Measurements from ENCODE around the gene CIB2.

Gene CIB2

DNA sequence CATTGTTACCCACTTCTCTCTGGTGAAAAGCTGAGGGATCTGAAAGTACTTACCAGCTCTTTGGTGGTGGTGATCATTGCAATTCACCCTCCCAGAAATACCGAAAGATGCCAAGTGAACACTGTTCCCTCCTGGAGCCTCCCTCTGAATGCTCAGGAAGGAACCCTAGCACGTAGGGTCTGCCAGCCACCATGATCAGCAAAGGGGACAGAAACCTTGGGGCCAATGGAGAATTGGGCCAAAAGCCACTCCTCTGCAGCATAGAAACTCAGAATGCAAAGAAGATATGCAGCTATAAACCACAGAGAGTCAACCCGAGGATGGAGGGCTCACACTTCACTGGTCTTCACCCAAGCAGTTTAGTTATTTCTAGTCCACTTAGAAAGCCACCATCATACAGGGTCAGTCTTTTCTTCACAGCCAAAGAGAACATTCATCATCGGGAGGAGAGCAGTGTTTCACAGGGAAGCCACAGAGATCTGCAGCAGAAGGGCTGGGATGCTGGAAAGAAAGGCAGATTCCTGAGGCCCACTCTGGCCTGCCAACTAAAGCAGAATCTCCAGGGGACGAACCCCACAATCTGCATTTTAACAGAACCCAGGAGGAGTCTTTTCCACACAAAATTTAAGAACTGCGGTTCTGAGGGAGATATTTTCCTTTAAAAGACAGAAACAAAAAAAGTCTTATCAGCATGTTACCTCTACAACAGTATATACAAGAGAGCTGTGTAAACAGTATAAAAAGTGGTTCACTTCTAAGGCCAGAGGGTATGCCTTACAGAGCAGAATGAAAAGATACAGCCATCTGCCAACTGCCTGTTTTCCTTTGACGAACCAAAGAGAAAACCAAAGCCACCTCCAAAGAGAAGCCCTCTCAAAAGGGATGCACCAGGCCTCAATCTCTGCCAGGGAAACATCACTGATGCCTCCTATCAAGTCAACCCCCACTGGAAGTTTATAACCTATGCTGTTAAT is 65.0 kb downstream of the CIB2 start:
- no peak for DNase-seq (ENCODE audit: low read depth in 2 of 2)

DNA sequence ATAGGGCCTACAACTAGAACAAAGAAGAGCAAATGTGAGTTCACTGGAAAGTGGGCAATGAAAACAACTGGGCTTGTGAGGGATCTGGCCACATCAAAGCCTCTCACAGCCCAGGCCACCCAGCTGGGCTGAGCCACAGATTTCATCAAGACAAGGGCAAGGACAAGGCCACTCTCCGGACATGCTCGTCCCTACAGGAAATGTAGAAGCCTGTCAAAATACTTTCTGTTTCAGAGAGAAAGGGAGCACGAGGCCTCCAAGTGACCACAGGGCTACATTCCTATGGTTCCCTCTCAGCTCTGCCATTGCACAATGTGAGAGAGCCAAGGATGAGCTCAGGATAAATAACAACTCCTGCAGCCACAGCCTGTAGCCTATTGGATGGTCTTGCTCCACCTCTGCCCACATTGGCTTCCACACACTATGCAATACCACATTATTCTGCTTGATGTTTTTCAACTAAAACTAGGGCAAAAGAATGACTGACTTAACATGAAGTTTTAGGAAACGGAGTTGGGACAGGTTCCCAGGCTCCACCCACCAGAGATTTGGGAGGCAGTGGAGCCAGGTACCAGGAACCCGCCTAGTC is 65.9 kb downstream of the CIB2 start:
- DNase-seq (ENCODE audit: low read depth in 2 of 2) = no peak

DNA sequence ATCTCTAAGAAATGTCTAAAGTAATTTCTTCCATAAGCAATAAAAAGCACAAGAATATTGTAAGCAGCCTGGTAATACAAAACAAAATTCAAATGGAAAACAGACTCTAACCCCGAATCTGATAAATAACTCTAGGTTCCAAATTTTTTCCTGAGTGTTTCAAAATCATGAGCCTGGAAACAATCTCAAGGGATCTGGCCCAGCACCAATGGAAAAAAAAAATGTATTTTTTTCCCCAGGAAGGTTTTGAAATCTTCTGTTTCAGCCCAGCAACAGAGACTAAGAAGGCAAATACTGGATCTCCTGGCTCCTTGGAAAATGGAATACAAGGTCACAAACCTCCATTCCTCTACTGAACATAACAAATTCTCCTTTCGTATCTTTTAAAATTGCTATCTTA is 66.7 kb downstream of the CIB2 start:
- DNase-seq (ENCODE audit: low read depth in 2 of 2) = no peak

DNA sequence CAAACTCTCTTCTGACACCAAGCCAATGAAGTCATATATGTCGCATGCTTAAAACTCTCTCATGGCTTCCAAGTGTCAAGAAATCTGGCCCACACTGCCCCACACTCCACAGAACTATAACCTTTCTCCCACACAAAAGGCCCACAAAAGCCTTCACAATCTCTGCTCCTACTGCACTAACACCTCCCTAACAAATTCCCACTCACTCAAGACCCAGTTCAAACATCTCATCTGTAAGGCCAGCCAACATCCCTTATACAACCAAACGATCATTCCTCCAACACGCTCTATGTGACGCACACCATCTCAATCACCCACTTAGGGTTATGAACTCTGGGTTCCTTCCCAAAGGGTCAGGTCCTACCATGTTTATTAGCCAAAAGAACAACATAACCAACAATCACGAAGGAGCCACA is 67.3 kb downstream of the CIB2 start:
- DNase-seq (ENCODE audit: low read depth in 2 of 2) = no peak

DNA sequence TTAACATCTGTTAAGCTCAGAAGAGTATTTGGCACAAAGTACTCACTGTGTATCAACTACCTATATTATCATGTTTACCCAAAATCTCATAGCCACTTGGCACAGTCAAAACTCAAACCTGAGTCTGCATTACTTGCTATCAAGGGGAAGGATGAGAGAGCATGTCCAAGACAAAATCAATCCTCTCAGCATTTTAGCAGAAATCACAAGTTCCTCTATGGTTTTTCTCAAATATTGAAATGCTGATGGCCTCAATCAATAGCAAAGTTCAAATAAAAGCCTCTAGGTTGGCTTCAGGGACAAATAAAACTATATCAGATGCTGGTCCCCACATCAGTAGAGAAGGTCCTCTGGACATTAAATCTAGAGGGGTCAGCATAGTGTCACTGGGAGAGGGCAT is 68.0 kb downstream of the CIB2 start:
- DNase-seq (ENCODE audit: low read depth in 2 of 2) = no peak

DNA sequence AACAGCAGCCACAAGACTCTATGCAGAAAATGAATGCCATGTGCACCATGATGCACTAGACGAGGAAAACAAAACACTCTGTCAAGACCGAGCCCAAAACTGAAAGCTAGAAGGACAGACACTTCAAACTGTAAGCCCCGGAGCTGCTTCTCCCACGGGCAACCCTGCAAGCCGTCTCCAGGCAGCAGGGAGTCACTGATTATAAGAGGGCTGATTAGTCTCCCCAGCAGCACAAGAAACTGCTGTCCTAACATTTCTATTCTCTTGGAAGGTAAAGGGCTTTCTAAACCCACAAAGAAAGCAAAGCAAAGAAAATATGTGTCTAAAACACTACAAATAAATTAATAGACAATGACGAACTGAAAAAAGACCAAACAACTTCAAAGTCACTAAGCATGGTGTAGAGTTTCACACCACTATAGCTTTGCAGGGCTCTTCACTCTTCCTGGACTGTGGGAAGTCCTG is 69.2 kb downstream of the CIB2 start:
- no peak for DNase-seq (ENCODE audit: low read depth in 2 of 2)

DNA sequence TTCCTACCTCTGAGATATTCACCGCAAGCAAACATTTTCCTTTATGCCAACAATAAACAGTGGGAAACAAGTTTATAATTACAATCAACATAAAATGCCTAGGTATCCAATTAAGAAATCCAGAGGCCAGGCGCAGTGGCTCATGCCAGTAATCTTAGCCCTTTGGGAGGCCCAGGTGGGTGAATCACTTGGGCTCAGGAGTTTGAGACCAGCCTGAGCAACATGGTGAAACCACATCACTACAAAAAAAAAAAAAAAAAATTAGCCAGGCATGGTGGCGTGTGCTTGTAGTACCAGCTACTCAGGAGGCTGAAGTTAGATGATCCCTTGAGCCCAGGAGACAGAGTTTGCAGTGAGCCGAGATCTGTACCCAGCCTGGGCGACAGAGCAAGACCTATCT is 71.0 kb downstream of the CIB2 start:
- no peak for DNase-seq (ENCODE audit: low read depth in 2 of 2)

DNA sequence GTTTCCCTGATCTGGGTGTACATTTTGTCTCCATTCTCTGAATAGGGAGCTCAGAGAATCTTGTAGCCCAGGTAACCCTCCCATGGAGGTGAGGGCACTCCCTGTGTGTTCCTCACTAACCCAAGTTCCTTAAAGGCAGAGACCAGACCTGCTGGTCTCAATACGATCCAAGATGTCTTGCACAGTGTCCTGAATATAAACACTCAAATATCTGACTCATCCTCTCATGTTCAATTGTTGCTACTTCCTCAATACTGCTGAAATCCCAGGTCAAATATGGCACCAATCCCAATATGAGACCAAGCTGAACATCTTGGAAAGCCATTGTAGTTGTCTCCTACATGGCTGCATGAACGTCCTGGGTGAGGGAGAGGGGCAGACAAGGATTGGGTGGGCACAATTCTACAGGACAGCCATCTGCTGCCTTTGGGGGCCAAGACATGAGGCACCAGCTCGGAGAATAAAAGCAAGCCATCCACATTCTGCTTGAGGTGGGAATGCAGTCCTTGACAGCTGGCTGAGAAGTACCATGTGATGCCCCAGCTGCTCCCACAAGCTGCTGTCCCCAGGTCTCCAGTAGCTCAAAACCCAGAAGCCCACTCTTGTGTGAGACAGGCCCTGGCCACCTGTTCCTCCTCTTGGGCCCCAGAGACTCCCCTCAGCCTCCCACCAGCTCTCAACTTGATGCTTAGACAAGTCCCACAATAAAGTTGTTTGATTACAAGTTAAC is 72.0 kb downstream of the CIB2 start:
- DNase-seq (ENCODE audit: low read depth in 2 of 2) = no peak

DNA sequence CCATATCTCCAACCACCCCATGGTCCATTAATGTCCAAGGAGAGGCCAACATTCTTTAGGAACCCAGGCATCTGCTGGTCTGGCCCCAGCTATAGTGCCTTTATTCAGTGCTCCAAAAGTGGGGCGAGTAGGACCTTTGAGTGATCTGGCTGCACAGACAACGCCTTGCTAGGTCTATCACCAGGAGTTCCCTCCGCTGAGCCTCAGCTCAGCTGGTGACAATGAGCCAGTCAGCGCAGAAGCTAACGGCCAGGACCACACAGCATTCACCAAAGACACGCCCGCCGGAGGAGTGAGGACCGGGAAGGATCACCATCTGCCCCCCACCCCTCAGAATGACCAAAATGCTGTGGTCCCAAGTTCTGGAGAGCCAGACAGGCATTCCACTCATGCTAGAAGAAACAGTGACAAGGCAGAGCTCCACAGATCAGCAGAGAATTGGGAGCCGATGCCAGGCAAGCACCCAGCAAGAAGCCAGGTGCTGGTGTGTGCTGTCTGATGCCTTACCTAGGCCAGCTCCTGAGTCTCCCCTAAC is 72.8 kb downstream of the CIB2 start:
- no peak for DNase-seq (ENCODE audit: low read depth in 2 of 2)

DNA sequence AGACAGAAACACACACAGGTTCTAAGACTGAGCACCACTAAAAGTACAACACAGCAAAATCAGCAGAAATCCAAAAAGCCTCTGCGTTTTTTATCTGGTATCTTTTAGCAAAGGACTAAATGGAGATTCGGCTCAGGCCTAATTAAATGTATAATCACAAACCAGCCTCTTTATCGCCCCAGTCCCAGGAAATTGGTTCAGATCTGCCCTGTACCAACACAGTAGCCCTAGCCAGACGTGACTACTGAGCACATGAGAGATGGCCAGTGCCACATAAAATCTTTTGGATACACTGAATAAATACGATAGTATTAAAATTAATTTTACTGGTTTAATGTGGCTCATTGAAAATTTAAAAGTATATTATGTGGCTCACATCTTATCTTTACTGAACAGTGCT is 73.4 kb downstream of the CIB2 start:
- no peak for DNase-seq (ENCODE audit: low read depth in 2 of 2)

DNA sequence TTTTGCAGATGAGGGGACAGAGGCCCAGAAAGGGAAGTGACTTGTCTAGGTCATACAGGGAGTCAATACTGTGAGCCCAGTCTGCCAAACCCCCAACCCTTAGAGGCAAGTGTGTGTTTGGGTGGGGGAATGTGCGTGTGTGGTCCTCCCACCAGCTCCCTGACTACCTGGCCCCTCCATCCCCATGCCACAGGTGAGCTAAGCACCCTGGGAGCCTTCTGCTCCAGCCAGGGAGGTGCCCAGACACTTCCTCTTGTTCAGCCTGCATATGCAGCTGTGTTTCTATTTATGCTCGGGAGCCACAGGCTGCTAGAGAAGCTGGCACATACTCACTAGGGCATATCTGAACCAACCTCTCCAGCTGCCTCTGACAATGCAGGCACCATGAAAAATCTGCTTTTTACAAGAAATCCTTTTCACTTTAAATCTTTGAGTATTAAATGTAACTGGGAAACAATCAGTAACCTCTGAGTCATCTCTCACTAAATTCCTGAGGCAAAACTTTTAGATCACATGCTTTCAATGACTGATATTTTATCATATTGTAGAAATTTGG is 74.5 kb downstream of the CIB2 start:
- DNase-seq (ENCODE audit: low read depth in 2 of 2) = no peak

DNA sequence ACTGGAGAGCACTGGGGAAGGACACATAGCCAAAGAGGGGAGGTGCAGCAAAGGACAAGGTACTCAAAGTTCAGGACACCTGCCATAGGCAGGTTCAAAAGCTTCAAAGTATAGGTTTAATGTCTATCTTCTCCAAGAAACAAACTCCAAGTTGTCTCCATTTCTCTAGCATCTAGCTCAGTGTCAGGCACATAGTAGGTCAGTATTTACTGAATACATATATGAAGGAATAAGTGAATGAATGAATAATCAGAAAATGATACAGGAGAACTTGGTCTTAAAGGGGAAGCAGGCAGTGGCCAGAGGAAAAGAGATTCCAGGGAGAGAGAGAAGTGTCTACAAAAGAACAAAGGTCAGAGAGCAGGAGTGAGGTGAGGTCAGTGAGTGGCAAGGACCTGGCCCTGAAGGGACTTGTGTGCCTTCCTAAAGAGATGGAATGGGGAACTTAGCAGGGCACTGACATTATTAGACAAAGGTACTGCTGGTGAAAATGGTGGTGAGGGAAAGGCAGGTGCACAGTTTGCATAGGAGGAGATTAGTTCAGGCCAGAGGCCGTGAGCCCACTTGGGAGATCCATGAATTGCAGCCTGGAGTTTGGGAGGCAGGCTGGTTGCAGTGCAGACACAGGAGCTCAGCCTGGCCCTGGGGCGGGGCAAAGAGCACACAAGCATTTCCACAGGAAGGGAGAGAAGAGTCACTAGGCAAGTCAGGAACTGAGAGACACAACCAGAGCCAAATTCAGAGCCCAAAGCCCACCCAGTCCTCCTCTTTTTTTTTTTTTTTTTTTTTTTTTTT is 75.1 kb downstream of the CIB2 start:
- DNase-seq (ENCODE audit: low read depth in 2 of 2) = no peak

DNA sequence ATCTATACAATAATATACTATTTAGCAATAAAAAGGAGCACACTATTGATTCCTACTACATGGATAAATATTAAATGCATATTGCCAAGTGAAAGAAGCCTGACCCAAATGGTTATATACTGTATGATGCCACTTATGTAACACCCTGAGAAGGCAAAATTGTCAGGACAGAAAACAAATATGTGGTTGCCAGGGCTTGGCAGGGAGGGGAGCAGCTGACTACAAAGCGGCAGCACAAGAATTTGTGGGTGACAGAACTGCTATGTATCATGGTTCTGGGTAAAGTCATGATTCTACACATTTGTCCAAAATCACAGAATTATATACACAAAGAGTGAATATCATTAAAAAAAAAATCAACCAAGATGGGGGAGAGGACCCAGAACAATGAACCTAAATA is 76.3 kb downstream of the CIB2 start:
- DNase-seq (ENCODE audit: low read depth in 2 of 2) = no peak

Data from stimulated activated CD8-positive, alpha-beta memory T cell treated with anti-CD3 and anti-CD28 coated beads, Interleukin-2, amount 100 ng/mL, for 48 hours (primary cell).